ENCODE measurements around the gene PTPRR.

PTPRR gene

GRCh38 chr12:70964867-70965510 is 44.5 kb upstream of the PTPRR start:
- H2AFZ ChIP-seq (ENCODE audit: low read length) = peak overlapping the region; percentile 44; the same call in 1 of the 2 replicates
- H3K9ac ChIP-seq (ENCODE audit: low read depth, low read length, poor library complexity, severe bottlenecking) = no peak overlapping the region
- H4K20me1 ChIP-seq (ENCODE audit: insufficient read depth, low read length, poor library complexity, severe bottlenecking) = no peaks in the 10 kb centered on the region
- H3K4me1 ChIP-seq (ENCODE audit: insufficient read depth, low read length, poor library complexity, severe bottlenecking) = peaks cover 56% of the 10 kb centered on the region
- no peaks in the 10 kb centered on the region for H3K9me2 ChIP-seq (replicated peaks; ENCODE audit: low read depth, low read length)
- no peak overlapping the region for H3K4me2 ChIP-seq (ENCODE audit: low read depth, low read length, poor library complexity, severe bottlenecking)
- H3K79me2 ChIP-seq (ENCODE audit: insufficient read depth, low read length) = no peaks in the 10 kb centered on the region
- no peaks in the 10 kb centered on the region for H3K36me3 ChIP-seq (ENCODE audit: insufficient read depth, low read length)
- no peaks in the 10 kb centered on the region for H3K27me3 ChIP-seq (ENCODE audit: insufficient read depth, low read length, poor library complexity, severe bottlenecking)
- peak; percentile 41 for TF ChIP-seq CTCF (conservative IDR thresholded peaks at IDR 0.05; ENCODE audit: low read length)
- TF ChIP-seq EZH2phosphoT487 (IDR thresholded peaks at IDR 0.05; ENCODE audit: borderline replicate concordance) = no peak
- H3K4me3 ChIP-seq (ENCODE audit: low read length, poor library complexity, severe bottlenecking) = no peak overlapping the region
- no peaks in the 10 kb centered on the region for H3F3A ChIP-seq (ENCODE audit: low read depth)
- H3K9me3 ChIP-seq (ENCODE audit: insufficient read depth, low read depth, low read length) = 0 out of 2 replicates have a peak, but pooled peaks cover 5% of the 10 kb centered on the region

- Histone ChIP-seq H3K4me1 (ENCODE audit: insufficient read depth, low read length, poor library complexity, severe bottlenecking) (peaks cover 56% of the 10 kb centered on the region), H3K27me3 (ENCODE audit: insufficient read depth, low read length, poor library complexity, severe bottlenecking) (no peaks in the 10 kb centered on the region), H3K9ac (ENCODE audit: low read depth, low read length, poor library complexity, severe bottlenecking) (peak overlapping the region; percentile 13), H3K4me2 (ENCODE audit: low read depth, low read length, poor library complexity, severe bottlenecking) (peak overlapping the region; percentile 26), H3F3A (ENCODE audit: low read depth) (no peaks in the 10 kb centered on the region), H3K9me2 (replicated peaks; ENCODE audit: low read depth, low read length) (no peaks in the 10 kb centered on the region), H2AFZ (ENCODE audit: low read length) (peak overlapping the region; percentile 7; the same call in 1 of the 2 replicates), H3K79me2 (ENCODE audit: insufficient read depth, low read length) (no peaks in the 10 kb centered on the region), H3K36me3 (ENCODE audit: insufficient read depth, low read length) (no peaks in the 10 kb centered on the region), H3K4me3 (ENCODE audit: low read length, poor library complexity, severe bottlenecking) (no peak overlapping the region), H3K9me3 (ENCODE audit: insufficient read depth, low read depth, low read length) (no peaks in the 10 kb centered on the region), H4K20me1 (ENCODE audit: insufficient read depth, low read length, poor library complexity, severe bottlenecking) (no peaks in the 10 kb centered on the region)
- TF ChIP-seq EZH2phosphoT487 (IDR thresholded peaks at IDR 0.05; ENCODE audit: borderline replicate concordance) (no peak), CTCF (conservative IDR thresholded peaks at IDR 0.05; ENCODE audit: low read length) (no peak)
These were observed 42.6 kb upstream of the PTPRR start for GRCh38 chr12:70963081-70963660.

- Histone ChIP-seq H3F3A (ENCODE audit: low read depth) (no peaks in the 10 kb centered on the region), H3K36me3 (ENCODE audit: insufficient read depth, low read length) (no peaks in the 10 kb centered on the region), H4K20me1 (ENCODE audit: insufficient read depth, low read length, poor library complexity, severe bottlenecking) (no peaks in the 10 kb centered on the region), H3K79me2 (ENCODE audit: insufficient read depth, low read length) (no peaks in the 10 kb centered on the region), H3K9me2 (replicated peaks; ENCODE audit: low read depth, low read length) (no peaks in the 10 kb centered on the region), H3K27me3 (ENCODE audit: insufficient read depth, low read length, poor library complexity, severe bottlenecking) (no peaks in the 10 kb centered on the region), H2AFZ (ENCODE audit: low read length) (peak overlapping the region; percentile 53; the same call in 1 of the 2 replicates), H3K9me3 (ENCODE audit: insufficient read depth, low read depth, low read length) (no peaks in the 10 kb centered on the region), H3K4me1 (ENCODE audit: insufficient read depth, low read length, poor library complexity, severe bottlenecking) (peaks cover 56% of the 10 kb centered on the region), H3K4me3 (ENCODE audit: low read length, poor library complexity, severe bottlenecking) (no peak overlapping the region), H3K4me2 (ENCODE audit: low read depth, low read length, poor library complexity, severe bottlenecking) (peak overlapping the region; percentile 11), H3K9ac (ENCODE audit: low read depth, low read length, poor library complexity, severe bottlenecking) (peak overlapping the region; percentile 13)
- TF ChIP-seq CTCF (conservative IDR thresholded peaks at IDR 0.05; ENCODE audit: low read length) (no peak), EZH2phosphoT487 (IDR thresholded peaks at IDR 0.05; ENCODE audit: borderline replicate concordance) (no peak)
These were observed 41.8 kb upstream of the PTPRR start for GRCh38 chr12:70962226-70962794.

All from Loucy (cell line).